HepG2 (cell line): ENCODE results near the gene RPS10. TPM values are rescaled to one million over a fixed set of nuclear protein-coding genes. Genes with fewer than 3 reads are reported as not detected.

Experiments used
- ATAC-seq: fragments of 200-7000 bp; cut with Tn5 transposase; 3 replicates; pipeline ENCODE4 v1.9.1; 2020; ENCODE audit warnings: mild to moderate bottlenecking, moderate library complexity
- BruUV-seq: library from RNA; stranded (reverse); fragments of 400-500 nt; replicated peaks from 2 replicates; lab custom pipeline; 2021; lab: Mats Ljungman, UMichigan
- CTCF ChIA-PET: fragments of 300-600 bp; formaldehyde crosslinking; extraction: SDS; loops from one replicate; lab custom pipeline; 2021; ENCODE audit warnings: low total read pairs, inconsistent platforms, low intra/inter-chr PET ratio; lab: Yijun Ruan, JAX
- POLR2A ChIA-PET: fragments of 350-600 bp; sonication (Branson Sonifier 250); formaldehyde crosslinking; loops from one replicate; lab custom pipeline; 2020; ENCODE audit warnings: antibody characterized with exemption, inconsistent platforms; lab: Yijun Ruan, JAX
- DNase-seq: peaks from one replicate; pipeline ENCODE4 v3.0.0-alpha.2; 2015; ENCODE audit warnings: low spot score
- FAIRE-seq: peaks from 3 replicates; lab custom pipeline; 2011; peaks lifted over from hg19 to GRCh38; lab: Jason Lieb, UNC
- H2AFZ ChIP-seq: one replicate; pipeline ENCODE4 v1.6.1; 2011; ENCODE audit warnings: low read length, inconsistent platforms
- H3K27ac ChIP-seq: fragments of 300-600 bp; 3 replicates; pipeline ENCODE4 v1.8.0; 2011; ENCODE audit warnings: mixed run types, mild to moderate bottlenecking, mixed read lengths, low read length, inconsistent platforms; ENCODE audit not compliant: insufficient read depth; ENCODE audit errors: extremely low read length
- H3K27me3 ChIP-seq, 2 experiments: fragments of 200-600 bp in 1 of 2; 2 replicates in 1 of 2; 3 replicates in 1 of 2; pipeline versions ENCODE4 v1.6.0 to v1.8.0; 2011; ENCODE audit warnings: low read length in 2 of 2, mild to moderate bottlenecking in 2 of 2, moderate library complexity in 2 of 2, inconsistent platforms in 1 of 2; ENCODE audit not compliant: insufficient read depth in 2 of 2, control insufficient read depth in 1 of 2
- H3K36me3 ChIP-seq, 2 experiments: fragments of 200-600 bp in 1 of 2; replicated peaks in 1 of 2; 2 replicates in 1 of 2; 3 replicates in 1 of 2; pipeline versions ENCODE4 v1.5.1 to v1.8.0; 2011; ENCODE audit warnings: low read length in 2 of 2, inconsistent platforms in 1 of 2; ENCODE audit not compliant: insufficient read depth in 2 of 2, control insufficient read depth in 1 of 2
- H3K4me1 ChIP-seq: 2 replicates; pipeline ENCODE4 v1.5.1; 2012; ENCODE audit warnings: low read length, inconsistent platforms; ENCODE audit not compliant: insufficient read depth
- H3K4me2 ChIP-seq: 2 replicates; pipeline ENCODE4 v1.6.0; 2011; ENCODE audit warnings: low read depth, low read length, inconsistent platforms
- H3K4me3 ChIP-seq, 3 experiments: fragments of 200-600 bp in 1 of 3; sonication (generic), shearing (Covaris generic) in 1 of 3; replicated peaks in 1 of 3; 2 replicates each; pipeline ENCODE4 v1.5.1; 2011 to 2016; ENCODE audit warnings: low read length in 3 of 3, inconsistent platforms in 2 of 3, low read depth in 2 of 3, mild to moderate bottlenecking in 2 of 3, control low read depth in 1 of 3, mixed read lengths in 1 of 3; ENCODE audit not compliant: insufficient read depth in 1 of 3
- H3K79me2 ChIP-seq: one replicate; pipeline ENCODE4 v1.6.1; 2011; ENCODE audit warnings: low read length, inconsistent platforms; ENCODE audit not compliant: insufficient read depth
- H3K9ac ChIP-seq: 2 replicates; pipeline ENCODE4 v1.6.0; 2011; ENCODE audit warnings: mild to moderate bottlenecking, low read depth, low read length, inconsistent platforms; ENCODE audit not compliant: insufficient read depth
- H3K9me3 ChIP-seq: 2 replicates; pipeline ENCODE4 v1.5.1; 2012; ENCODE audit warnings: mild to moderate bottlenecking, low read length
- H4K20me1 ChIP-seq: 2 replicates; pipeline ENCODE4 v1.6.0; 2011; ENCODE audit warnings: inconsistent platforms, mild to moderate bottlenecking, low read length, moderate library complexity; ENCODE audit not compliant: insufficient read depth
- ARNT2 ChIP-seq: sonication (generic); formaldehyde crosslinking; IDR thresholded peaks from 2 replicates; pipeline ENCODE4 v1.8.0; 2022; ENCODE audit warnings: mild to moderate bottlenecking, low read depth, missing genetic modification reagents, moderate library complexity
- DMAP1 ChIP-seq: IDR thresholded peaks from 2 replicates; pipeline ENCODE4 v1.6.1; 2016
- FOXP4 ChIP-seq: sonication (generic); formaldehyde crosslinking; IDR thresholded peaks from 2 replicates; pipeline ENCODE4 v1.4.0; 2020; ENCODE audit warnings: missing genetic modification reagents
- HBP1 ChIP-seq: IDR thresholded peaks from 2 replicates; pipeline ENCODE4 v1.6.1; 2016; ENCODE audit warnings: low read depth, control low read depth
- HIC2 ChIP-seq: sonication (generic); formaldehyde crosslinking; IDR thresholded peaks from 2 replicates; pipeline ENCODE4 v1.9.0; 2022; ENCODE audit warnings: low read depth, missing genetic modification reagents
- JARID2 ChIP-seq: sonication (generic); formaldehyde crosslinking; IDR thresholded peaks from 2 replicates; pipeline ENCODE4 v1.8.1; 2023; ENCODE audit warnings: missing genetic modification reagents, inconsistent platforms; ENCODE audit not compliant: insufficient replicate concordance
- KMT2A ChIP-seq: sonication (generic); formaldehyde crosslinking; IDR thresholded peaks from 2 replicates; pipeline ENCODE4 v1.4.0; 2020; ENCODE audit warnings: missing genetic modification reagents
- MED13 ChIP-seq: sonication (generic); formaldehyde crosslinking; IDR thresholded peaks from 2 replicates; pipeline ENCODE4 v1.5.0; 2020; ENCODE audit warnings: missing genetic modification reagents
- MEIS1 ChIP-seq: sonication (generic); formaldehyde crosslinking; IDR thresholded peaks from 2 replicates; pipeline ENCODE4 v1.9.0; 2021; ENCODE audit warnings: mild to moderate bottlenecking, missing genetic modification reagents, moderate library complexity, borderline replicate concordance
- MIER2 ChIP-seq: IDR thresholded peaks from 2 replicates; pipeline ENCODE4 v1.6.1; 2016; ENCODE audit warnings: missing biosample characterization, missing genetic modification reagents
- PBX2 ChIP-seq: IDR thresholded peaks from 2 replicates; pipeline ENCODE4 v1.6.1; 2016; ENCODE audit warnings: control low read depth
- PHF5A ChIP-seq: IDR thresholded peaks from one replicate; pipeline ENCODE4 v1.6.1; 2018; ENCODE audit warnings: low read depth, missing genetic modification reagents; ENCODE audit not compliant: unreplicated experiment
- PRPF4 ChIP-seq: fragments of 200-400 bp; formaldehyde crosslinking; IDR thresholded peaks from 2 replicates; pipeline ENCODE4 v1.6.1; 2016; ENCODE audit warnings: low read length, low read depth; ENCODE audit not compliant: poor library complexity, severe bottlenecking
- THAP7 ChIP-seq: sonication (generic); formaldehyde crosslinking; IDR thresholded peaks from 2 replicates; pipeline ENCODE4 v1.8.1; 2023; ENCODE audit warnings: mild to moderate bottlenecking, missing genetic modification reagents
- ZMAT3 ChIP-seq: sonication (generic); formaldehyde crosslinking; conservative IDR thresholded peaks from 2 replicates; pipeline ENCODE4 v1.7.0; 2021; ENCODE audit warnings: missing genetic modification reagents
- ZNF12 ChIP-seq: sonication (generic); formaldehyde crosslinking; IDR thresholded peaks from 2 replicates; pipeline ENCODE4 v1.5.0; 2020; ENCODE audit warnings: missing genetic modification reagents
- ZNF180 ChIP-seq: sonication (generic); formaldehyde crosslinking; IDR thresholded peaks from 2 replicates; pipeline ENCODE4 v1.4.0; 2020; ENCODE audit warnings: low read depth, missing genetic modification reagents, borderline replicate concordance
- ZNF3 ChIP-seq: IDR thresholded peaks from 2 replicates; pipeline ENCODE4 v1.7.0; 2017; ENCODE audit warnings: inconsistent platforms
- ZNF510 ChIP-seq: sonication (generic); formaldehyde crosslinking; IDR thresholded peaks from 2 replicates; pipeline ENCODE4 v1.4.0; 2020; ENCODE audit warnings: low read depth, mild to moderate bottlenecking, missing genetic modification reagents
- ZNF839 ChIP-seq: sonication (generic); formaldehyde crosslinking; IDR thresholded peaks from 2 replicates; pipeline ENCODE4 v1.4.0; 2020; ENCODE audit warnings: missing genetic modification reagents, mild to moderate bottlenecking, borderline replicate concordance
- WGBS: methylation state at CpG from one replicate; pipeline ENCODE4 v1.1.6; 2017; ENCODE audit warnings: low lambda C conversion rate; 5-methylcytosine and 5-hydroxymethylcytosine counted together
- in situ Hi-C: cut with HindIII; loops from 2 replicates; pipeline ENCODE4 v1.10.0; 2017; ENCODE audit warnings: low pct_unique_long_range_greater_than_20kb; ENCODE audit not compliant: extremely low pct_ligation_motif_present
- intact Hi-C: fragments of 100-400 bp; cut with micrococcal nuclease; formaldehyde crosslinking; loops from one replicate; pipeline ENCODE4 v1.10.0; 2022; ENCODE audit not compliant: unreplicated experiment
- polyA plus RNA-seq, 8 experiments: library from polyadenylated mRNA; depleted of rRNA in 3 of 8; stranded (reverse) in 7 of 8; unstranded in 1 of 8; fragments of >200 nt; fragmentation: Illumina TruSeq in 4 of 8; extraction: Trizol in 4 of 8; gene quantifications; 2 replicates each; pipeline versions ENCODE4 v1.2.1 to v1.2.3, GENCODE V29; 2011 to 2016; ENCODE audit warnings: low read depth in 4 of 8, missing spikeins in 1 of 8, mixed read lengths in 1 of 8; ENCODE audit not compliant: insufficient read depth in 1 of 8
- total RNA-seq, 5 experiments: library from RNA; depleted of rRNA; stranded (reverse); fragments of >200 nt; fragmentation: Illumina TruSeq; extraction: Trizol; gene quantifications; 2 replicates each; pipeline ENCODE4 v1.2.3, GENCODE V29; 2016; ENCODE audit warnings: low read depth in 1 of 5

The RPS10 gene
- total and polyA plus RNA-seq, 2 of the 13 experiments (the other 11 are each of a cell fraction or from before 2014, with no cell fraction given), result 2,909 to 4,648 TPM

GRCh38 chr6:34391473-34391785 lies 34.4 kb downstream of the RPS10 start:
- Histone ChIP-seq H3K9ac (peak overlapping the region; percentile 93), H3K27me3 (no peaks in the 10 kb centered on the region; a peak in 1 of 5 replicates), H3K9me3 (peaks cover 1% of the 10 kb centered on the region), H3K4me3 (peak overlapping the region; percentile 81 to 88 (median 86)), H3K79me2 (peaks cover 58% of the 10 kb centered on the region), H3K27ac (peak overlapping the region; percentile 93), H3K36me3 (no peaks in the 10 kb centered on the region), H2AFZ (no peak overlapping the region), H3K4me1 (peaks cover 47% of the 10 kb centered on the region), H4K20me1 (peaks cover 18% of the 10 kb centered on the region), H3K4me2 (peak overlapping the region; percentile 82)
- FAIRE-seq (no peak), ATAC-seq (no peak), DNase-seq (no peak)
- ChIA-PET CTCF (no interaction called here), POLR2A (interaction anchor here (1.0 to 3.5 kb wide), 6 partner anchors 11 to 399 kb away, joined by 3 to 22 read pairs (median 5); partner anchors contain the start of genes HMGA1, RPS10 and SMIM29)
- 0% methylated on average over 5 of the region's 5 CpGs for WGBS
- BruUV-seq, result TSS peak; percentile 56
- intact Hi-C loops (no loop called here), in situ Hi-C loops (no loop called here)
- no peak for TF ChIP-seq ZNF839 (CRISPR knock-in tag)
- no peak for TF ChIP-seq PBX2 (CRISPR knock-in tag)
- TF ChIP-seq HBP1, result no peak
- no peak for TF ChIP-seq MIER2 (CRISPR knock-in tag)
- no peak for TF ChIP-seq HIC2 (CRISPR knock-in tag)
- no peak for TF ChIP-seq FOXP4
- TF ChIP-seq MED13 (CRISPR knock-in tag), result 0 out of 2 replicates have a peak, but pooled peaks have one; percentile 11
- no peak for TF ChIP-seq ZMAT3 (CRISPR knock-in tag)
- no peak for TF ChIP-seq ZNF180 (CRISPR knock-in tag)
- TF ChIP-seq ZNF3, result no peak
- TF ChIP-seq ZNF12 (CRISPR knock-in tag), result no peak
- TF ChIP-seq MEIS1 (CRISPR knock-in tag), result 0 out of 2 replicates have a peak, but pooled peaks have one; percentile 3
- TF ChIP-seq ARNT2 (CRISPR knock-in tag), result no peak
- no peak for TF ChIP-seq THAP7 (CRISPR knock-in tag)
- 0 out of 2 replicates have a peak, but pooled peaks have one; percentile 19 for TF ChIP-seq KMT2A
- peak; percentile 5 for TF ChIP-seq PHF5A
- peak; percentile 41 for TF ChIP-seq PRPF4
- TF ChIP-seq DMAP1 (CRISPR knock-in tag), result no peak
- no peak for TF ChIP-seq ZNF510 (CRISPR knock-in tag)
- TF ChIP-seq JARID2 (CRISPR knock-in tag), result no peak
